HG03060 (cell line): Measurements from ENCODE around the gene ANTXRL.
"Not testable (repeated sequence)": the region's sequence is repeated elsewhere in the genome, so short reads cannot be mapped to it uniquely, and the experiment has no call there.

Experiments used
- ATAC-seq: cut with Tn5 transposase; IDR thresholded peaks from one replicate; pipeline ENCODE4 v1.9.1; 2021; ENCODE audit warnings: low read depth, moderate number of reproducible peaks; ENCODE audit not compliant: unreplicated experiment

ANTXRL gene

DNA sequence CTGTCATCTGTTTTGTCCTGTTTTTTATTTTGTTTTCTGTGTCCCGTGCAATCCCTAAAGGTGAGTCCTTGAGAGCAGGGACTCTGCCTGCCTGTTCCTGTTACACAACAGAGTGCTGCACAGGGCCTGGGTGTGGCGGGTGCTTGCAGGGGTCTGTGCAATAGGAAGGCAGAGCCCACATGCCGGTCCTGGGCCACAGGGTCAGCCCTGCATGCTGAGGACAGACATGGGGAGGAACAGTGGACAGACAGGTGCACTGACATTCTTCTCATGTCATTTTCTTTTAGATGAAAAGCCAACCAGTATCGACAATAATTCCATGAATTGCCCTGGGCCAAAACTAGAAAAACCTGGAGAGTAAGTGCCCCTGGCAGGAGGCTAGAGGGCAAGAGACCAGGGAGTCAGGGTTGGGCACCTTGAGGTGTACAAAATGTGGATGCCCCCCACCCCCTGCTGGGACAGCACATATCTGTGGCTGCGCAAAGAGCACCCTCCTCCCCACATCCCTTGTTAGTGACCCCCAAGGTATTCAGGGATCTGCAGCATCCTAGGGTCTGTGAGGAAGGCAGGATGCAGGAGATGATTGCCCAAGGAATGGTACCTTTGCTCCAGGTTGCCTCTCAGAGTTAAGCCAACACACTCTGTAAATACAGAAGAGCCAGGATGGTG is 19.9 kb downstream of the ANTXRL start:
- no peak for ATAC-seq

GRCh38 chr10:46307281-46308112 is 20.7 kb downstream of the ANTXRL start:
- no peak for ATAC-seq

DNA sequence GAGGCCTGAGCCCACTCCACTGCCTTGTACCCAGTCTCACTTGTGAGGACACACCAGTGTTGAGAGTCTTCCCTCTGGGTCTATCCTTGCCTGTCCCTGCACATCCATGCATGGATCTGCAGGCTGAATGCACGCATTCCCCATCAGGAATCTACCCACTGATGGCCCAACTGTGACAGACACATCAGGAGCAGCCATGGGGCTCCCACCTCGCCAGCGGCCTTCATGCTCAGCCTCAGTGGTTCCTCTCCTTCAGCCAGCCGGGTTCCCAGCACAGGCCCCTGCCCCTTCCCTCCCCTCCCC is 21.3 kb downstream of the ANTXRL start:
- no peak for ATAC-seq

DNA sequence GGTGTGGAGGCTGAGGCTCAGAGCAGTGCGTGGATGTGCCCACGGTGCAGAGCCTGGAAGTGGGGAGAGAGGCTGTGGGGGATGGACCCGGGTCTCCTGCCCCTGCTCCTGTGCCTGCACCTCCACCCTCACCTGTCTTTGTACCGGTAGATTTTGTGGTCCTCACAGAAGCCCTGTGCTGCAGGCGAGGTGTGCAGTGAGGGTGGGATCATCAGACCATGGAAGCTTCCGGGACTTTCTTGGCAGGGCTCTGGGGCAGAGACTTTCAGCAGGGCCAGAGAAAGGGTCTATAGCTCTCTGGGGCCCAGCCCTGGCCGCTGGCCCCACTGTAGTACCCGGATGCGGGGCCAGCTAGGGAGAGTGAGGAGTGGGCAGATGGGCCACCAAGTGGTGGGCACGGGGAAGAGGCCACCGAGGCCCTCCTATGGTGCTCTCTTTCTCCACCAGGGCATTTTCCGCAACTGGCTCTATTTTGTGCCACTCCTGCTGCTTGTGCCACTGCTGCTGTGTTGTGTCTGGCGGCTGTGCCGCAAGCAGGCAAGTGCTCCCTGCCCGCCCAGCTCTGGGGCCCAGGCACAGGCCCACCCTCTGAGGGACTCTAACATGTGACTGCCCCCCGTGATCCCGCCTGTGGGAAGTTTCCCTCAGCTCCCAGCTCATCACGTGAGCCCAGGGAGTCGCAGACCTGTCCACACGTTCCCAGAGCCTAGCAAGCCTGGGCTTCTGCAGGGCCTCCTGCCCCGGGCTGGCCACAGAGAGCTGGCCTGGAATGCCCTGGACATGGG is 22.1 kb downstream of the ANTXRL start:
- ATAC-seq = no peak

- ATAC-seq = no peak
Measured at GRCh38 chr10:46309511-46310142, 22.8 kb downstream of the ANTXRL start.

DNA sequence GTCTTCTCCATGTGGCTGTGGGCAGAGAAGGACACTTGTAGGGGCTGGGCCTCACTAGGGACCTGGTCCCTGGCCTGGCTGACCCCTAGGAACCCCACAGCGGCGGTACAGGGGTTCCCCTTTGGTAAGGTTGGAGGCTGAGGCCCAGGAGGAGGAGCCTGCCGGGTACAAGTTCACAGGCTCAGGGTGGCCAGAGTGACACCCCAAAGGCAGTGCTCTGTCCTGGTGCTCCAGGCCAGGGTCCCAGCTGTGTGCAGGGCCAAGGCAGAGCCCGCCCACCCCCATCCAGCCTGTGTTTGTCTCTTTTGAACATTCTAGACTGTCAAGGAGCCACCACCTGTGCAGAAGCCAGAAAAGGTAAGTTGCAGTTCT is 23.3 kb downstream of the ANTXRL start:
- no peak for ATAC-seq

- ATAC-seq = no peak
Measured at GRCh38 chr10:46310851-46311250, 24.1 kb downstream of the ANTXRL start.

DNA sequence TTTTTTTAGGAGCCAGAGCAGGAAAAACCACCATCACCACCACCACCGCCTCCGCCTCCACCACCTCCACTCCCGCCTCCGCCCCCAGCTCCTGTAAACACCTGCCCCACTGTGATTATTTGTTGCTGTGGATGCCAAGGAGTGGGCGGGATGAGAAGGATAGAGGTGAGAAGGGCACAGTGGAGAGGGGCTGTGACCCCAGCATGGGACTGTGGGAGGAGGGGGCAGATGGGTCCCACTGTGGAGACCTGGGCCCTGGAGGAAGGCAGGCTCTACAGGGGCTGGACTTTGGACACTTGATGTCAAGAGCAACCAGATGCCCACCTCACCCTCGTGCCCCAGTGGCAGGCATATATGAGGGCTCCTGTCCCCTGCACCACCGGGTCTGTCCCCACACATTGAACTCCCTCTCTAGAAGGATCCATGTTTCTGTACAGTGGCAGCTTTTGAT is 24.7 kb downstream of the ANTXRL start:
- no peak for ATAC-seq

GRCh38 chr10:46311961-46312431 is 25.2 kb downstream of the ANTXRL start:
- not testable (repeated sequence) for ATAC-seq

DNA sequence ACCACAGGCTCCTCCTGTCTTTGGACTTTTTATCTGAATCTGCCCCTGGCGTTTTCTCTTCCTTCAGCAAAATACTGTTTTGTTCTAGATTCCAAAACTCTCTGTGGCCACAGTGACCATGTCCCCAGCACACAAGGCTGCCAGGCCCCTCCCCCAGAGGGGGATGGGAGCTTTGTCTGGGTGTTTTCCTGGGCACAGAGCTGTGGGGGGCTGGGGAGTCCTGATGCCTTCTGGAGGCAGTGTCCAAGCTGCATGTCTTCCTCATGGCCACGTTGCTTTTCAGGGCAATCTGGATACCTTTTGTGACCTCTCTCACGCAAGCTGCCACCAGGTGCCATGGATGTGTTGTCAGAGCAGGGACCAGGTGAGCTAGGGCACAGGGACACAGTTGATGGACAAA is 26.2 kb downstream of the ANTXRL start:
- no peak for ATAC-seq

- ATAC-seq = no peak
Measured at GRCh38 chr10:46314071-46314470, 27.3 kb downstream of the ANTXRL start.

GRCh38 chr10:46315071-46315860 is 28.5 kb downstream of the ANTXRL start:
- ATAC-seq = not testable (repeated sequence)

GRCh38 chr10:46317370-46317769 is 30.6 kb downstream of the ANTXRL start:
- ATAC-seq = no peak

DNA sequence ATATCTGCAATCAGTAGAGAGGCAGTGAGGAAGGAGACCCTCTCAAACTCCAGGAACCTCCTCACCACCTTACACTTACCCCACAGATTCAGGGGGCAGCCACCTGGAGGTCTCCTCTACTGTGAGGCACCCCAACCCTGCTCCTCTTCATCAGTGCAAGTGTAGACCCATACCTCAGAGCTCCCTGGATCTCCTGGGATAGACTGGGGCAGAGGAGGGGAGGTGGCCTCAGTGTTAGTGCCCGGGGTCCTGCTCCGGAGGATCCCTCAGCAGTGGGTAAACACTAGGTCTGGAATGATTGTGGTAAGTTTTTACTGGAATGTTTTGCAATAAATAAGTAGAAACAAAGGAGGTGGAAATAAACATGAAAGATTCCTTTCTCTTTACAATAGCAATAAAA is 31.1 kb downstream of the ANTXRL start:
- ATAC-seq = no peak

GRCh38 chr10:46318799-46319198 is 32.0 kb downstream of the ANTXRL start:
- ATAC-seq = no peak

DNA sequence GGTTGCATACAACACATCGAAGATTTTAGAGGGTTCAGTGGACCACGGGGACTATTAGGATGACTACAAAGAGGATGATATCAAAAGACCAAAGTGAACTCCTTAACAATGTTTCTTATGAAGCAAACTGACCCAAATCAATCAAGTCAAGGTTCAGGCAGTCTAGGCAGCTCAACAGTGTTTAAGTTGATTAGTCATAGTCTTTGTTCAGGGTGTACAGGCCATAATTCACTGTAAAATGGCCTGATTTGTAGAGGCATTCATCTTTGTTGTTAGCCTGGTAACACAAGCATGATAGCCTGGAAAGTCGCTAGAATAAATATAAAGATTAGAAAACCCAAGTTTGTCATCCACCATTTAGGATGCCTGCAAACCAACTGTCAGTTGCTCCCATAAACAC is 32.6 kb downstream of the ANTXRL start:
- ATAC-seq = no peak

DNA sequence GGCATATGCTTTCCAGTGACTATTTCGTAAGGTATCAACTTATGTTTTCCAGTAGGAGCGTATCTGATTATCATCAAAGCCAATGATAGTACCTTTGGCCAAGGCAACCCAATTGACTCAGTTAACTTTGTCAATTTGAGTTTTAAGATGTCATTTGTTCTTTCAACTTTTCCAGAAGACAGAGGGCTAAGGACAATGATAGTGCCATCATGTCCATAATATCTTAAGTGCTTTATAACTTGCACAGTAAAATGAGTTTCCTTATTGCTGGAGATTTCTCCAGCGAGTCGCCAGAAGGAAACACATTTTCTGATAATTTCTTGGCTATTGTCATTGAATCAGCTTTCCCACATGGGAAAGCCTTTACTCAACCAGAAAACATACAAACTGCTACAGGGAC is 35.0 kb downstream of the ANTXRL start:
- no peak for ATAC-seq

DNA sequence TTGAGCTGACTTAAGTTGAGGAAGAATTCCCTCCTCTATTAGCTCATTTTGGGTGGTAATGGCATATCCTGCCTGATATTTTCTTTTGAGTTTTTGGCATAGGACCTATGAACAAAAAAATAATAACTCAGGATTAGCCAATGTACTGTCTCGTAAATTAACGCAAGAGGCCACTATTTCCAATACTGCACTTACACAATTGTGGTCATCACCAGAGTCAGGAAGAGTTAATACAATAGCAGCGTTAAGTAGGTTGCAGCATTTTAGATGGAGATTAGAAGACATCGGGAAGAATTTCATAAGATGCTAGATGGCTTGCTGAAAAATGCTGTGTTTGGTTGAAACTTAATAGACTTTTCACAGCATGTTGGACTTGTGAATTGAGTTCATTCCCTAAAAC is 36.4 kb downstream of the ANTXRL start:
- no peak for ATAC-seq

GRCh38 chr10:46325021-46325420 is 38.2 kb downstream of the ANTXRL start:
- no peak for ATAC-seq

- no peak for ATAC-seq
Measured at GRCh38 chr10:46326066-46326465, 39.3 kb downstream of the ANTXRL start.
